GM19099 (cell line): ENCODE measurements around the gene CTAGE1.

ENCODE experiments used
- POLR2A ChIP-seq: IDR thresholded peaks from 3 replicates; pipeline ENCODE4 v1.6.1; 2011; ENCODE audit warnings: low read depth; ENCODE audit not compliant: insufficient read length; ENCODE audit errors: extremely low read depth

CTAGE1 gene

DNA sequence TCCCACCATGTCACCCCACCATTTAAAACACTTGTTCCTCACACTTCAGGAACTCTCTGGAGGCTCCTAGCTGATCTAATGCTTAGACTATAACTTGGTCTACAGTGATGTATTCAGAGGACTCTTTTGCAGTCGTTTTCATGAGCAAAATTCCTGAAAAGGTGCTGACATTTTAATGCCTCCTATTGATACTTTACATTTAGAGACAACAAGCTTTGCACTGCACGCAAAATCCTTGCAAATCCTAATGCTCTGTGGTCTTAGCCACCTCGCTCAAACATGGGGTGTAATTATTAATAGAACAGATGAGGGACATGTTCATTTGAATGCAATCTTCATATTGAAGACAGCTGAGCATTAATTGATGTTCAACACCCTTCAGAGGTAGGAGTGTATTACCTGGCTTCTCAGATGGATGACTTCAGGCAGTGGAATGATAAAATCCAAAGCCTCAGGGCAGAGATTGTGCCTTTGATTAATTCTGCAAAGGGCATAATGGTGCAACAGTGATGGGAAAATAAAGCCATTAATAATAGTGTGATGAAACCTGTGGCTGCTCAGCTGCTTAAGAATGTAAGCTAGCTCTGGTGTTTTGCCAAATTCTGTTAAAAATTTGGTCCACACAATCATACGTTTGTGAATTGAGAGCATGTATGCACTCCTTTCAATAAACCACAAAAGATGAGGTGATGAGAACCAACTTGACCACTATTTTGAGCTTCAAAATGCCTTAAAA lies 5.4 kb downstream of the CTAGE1 start:
- no peak for TF ChIP-seq POLR2A

DNA sequence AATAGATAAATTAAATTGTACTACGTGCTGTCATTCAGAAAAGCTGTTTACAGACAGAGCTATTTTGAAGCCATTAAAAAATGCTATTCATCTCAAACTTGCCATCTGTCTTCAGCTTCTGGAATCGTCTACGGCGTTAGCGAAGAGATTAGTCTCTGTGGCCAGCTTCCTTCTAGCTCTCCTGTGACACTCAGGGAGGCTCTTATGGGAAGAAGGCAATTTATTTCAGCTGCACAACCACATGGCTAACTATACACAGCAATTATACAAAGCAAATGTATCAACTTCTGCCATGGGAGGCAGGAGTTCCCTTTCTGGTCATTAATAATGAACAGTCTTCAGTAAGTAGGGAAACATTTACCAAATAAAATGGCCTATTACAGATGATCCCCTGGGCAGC lies 6.3 kb downstream of the CTAGE1 start:
- no peak for TF ChIP-seq POLR2A

DNA sequence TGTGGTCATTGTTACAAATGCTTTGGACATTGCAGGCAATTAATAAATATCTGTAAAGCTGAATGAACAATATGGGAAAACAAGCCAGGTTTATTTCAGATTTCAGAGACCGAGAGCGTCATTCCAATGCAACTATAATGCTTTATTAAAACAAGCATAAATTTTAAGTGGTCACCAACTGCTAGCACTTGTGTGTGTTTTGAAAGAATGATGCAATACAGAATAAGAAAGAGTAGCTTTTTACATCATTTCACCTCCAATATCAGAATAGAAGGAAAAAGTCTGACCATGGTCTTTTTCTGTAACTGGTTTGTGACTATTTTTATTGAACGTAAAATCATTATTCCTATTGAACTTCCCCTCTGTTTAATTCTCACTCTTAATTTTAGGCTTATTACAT lies 7.6 kb downstream of the CTAGE1 start:
- TF ChIP-seq POLR2A = no peak

DNA sequence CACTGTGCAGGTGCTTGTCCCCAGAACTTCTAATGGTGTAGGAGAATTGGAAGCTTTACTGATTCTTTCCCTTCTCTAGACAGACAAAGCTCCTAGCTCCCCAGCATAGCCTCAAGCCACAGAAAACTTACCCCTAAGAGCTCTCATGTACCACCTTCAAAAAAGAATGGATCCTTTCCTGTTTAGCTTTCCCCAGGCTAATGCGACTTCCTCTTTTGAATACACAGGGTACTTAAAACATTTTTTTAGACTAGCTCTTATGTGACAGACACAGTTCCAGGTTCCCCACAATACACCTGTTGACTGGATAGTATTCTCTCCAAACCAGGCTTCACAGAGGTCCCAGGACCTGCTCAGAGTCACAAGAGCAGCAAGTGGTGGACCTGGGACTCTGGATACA lies 8.3 kb downstream of the CTAGE1 start:
- TF ChIP-seq POLR2A = no peak

- no peak for TF ChIP-seq POLR2A
These were observed 9.7 kb downstream of the CTAGE1 start for GRCh38 chr18:22408059-22408458.

DNA sequence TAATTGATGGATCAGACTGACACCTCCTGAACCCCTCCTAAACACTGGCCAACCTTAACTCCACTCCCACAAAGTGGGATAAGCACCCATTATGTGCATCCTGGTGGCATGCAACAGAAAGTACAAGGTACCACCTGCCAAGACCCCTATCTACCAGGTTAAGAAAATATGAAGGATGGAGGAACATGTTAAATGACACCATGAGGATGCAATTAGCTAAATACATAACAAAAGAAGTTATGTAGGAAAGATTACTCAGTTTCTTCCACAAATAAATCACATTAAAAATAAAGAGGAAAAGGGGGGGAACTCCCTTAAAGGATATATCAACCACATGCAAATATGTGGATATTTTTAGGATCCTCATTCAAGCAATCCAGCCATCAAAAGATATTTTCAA lies 12.6 kb downstream of the CTAGE1 start:
- TF ChIP-seq POLR2A = no peak

GRCh38 chr18:22403950-22404349 lies 13.8 kb downstream of the CTAGE1 start:
- TF ChIP-seq POLR2A = no peak

- TF ChIP-seq POLR2A = no peak
These were observed 17.8 kb downstream of the CTAGE1 start for GRCh38 chr18:22399949-22400348.

DNA sequence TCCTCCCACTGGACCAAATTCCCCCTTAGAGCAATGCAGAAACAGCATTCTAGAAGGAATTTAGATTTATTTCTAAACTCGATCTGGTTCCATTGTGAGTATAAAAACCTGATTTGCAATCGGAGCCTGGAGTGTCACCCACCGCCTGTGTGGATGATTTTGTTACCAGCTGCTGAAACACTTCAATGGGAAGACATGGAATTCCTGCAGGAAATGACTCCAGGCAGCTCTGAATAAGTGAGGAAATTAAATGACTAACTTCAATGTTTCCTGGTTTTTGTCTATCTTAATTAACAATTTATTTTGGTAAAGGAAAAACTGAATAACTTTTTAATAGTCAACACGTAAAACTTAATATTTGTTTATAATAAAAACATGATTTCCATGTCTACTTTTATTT lies 19.3 kb downstream of the CTAGE1 start:
- no peak for TF ChIP-seq POLR2A

- TF ChIP-seq POLR2A = no peak
These were observed 23.3 kb downstream of the CTAGE1 start for GRCh38 chr18:22394428-22394827.

DNA sequence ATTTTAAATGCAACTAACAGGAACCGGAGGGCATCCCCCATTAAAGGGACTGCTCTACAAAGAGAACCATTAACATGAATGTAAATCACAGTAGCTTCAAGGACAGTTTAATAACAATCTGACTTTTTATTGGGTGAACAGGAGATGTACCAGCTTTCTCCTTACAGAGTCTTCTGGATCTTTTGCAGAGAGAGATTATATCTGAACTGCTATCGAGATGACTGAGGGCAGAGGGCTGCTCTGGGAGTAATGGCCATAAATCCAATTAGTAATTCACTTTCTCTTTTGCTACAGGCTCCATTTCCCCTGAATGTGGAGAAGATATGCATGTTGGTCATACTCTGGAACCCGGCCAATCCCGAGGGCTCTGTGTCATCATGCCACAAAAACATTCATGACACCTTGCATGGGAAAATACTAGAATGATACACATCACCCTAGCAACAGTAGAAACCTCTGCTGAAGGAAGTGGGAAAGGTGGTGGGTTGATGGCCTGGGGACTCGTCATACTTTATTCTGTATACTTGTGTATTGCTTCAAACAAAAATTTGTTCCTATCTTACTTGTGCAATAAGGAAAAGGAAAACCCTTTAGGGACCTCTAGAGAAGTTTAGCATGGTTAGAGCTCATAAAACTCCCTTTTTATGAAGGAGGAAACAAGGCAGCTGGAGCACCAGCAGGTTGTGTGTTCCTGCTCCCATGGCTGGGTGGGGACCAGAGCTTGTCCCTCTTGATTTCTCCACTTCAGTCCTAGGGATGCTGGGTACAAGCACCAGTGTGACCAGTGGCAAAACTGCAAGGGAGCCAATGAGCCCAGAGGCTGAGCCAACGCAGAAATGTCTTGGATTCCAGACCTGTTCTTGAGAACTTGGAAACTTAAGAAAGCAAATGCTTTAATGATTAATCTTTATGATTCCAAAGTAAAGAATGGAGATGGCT lies 26.0 kb downstream of the CTAGE1 start:
- no peak for TF ChIP-seq POLR2A

GRCh38 chr18:22387787-22388186 lies 29.9 kb downstream of the CTAGE1 start:
- TF ChIP-seq POLR2A = no peak

DNA sequence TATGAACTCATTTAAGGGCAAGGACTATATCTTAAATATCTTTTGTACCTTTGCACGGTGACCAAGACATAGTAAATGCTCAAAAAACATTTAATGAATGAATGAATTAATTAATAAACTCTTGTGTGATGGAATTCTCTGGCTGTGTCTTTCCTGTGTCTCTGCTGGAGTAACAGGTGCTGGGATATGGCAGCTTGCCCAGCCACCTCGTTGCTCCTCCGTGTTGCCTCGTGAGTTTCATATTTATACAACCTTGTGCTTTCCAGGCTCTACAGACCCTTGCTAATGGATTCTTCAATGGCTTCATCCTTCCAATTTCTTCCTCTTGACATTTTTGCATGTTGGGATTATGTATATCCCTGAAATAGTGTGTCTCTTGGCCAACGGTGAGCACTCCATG lies 30.4 kb downstream of the CTAGE1 start:
- TF ChIP-seq POLR2A = no peak

DNA sequence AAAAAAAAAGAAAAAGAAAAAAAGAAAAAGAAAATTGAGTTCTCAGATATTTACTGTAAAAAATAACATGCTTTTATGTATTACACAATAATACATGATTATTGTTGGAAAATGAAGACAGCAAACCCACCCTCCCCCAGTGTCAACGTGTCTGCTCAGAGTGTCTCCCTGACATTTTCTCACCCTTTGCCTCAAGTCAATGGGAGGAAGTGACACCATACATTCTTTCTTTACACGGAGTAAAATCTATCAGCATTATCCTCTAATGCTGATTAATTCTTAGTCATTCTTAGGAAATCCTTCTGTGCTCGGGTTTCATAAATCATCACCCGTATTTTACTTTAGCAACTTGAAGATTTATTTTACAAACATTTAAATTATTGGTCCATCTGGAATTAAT lies 32.0 kb downstream of the CTAGE1 start:
- TF ChIP-seq POLR2A = no peak

GRCh38 chr18:22378672-22379282 lies 38.9 kb downstream of the CTAGE1 start:
- no peak for TF ChIP-seq POLR2A

DNA sequence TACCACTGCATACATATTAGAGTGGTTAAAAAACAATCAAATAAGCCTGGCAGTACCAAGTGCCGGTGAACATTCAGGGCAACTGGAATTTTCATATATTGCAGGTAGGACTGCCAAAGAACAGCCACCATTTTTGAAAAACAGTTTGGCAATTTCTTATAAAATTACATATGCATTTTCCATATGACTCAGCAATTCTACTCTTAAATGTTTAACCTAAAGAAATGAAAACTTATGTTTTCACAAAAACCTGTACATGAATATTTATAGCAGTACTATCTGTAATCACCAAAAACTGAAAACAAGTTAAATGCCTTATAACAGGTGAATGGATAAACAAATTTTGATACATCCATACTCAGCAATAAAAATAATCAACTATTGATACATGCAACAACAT lies 39.9 kb downstream of the CTAGE1 start:
- no peak for TF ChIP-seq POLR2A
